ENCODE data around the gene HOXB13. TPM values are rescaled to one million over a fixed set of nuclear protein-coding genes. Genes with fewer than 3 reads are reported as not detected.

Gene HOXB13
- total and polyA plus RNA-seq, 8 donors, result not detected

GRCh38 chr17:48720266-48721008 lies 8.1 kb downstream of the HOXB13 start:
- H3K4me3 ChIP-seq, result no peak overlapping the region
- no peaks in the 10 kb centered on the region for H3K9me3 ChIP-seq
- no peaks in the 10 kb centered on the region for H3K36me3 ChIP-seq
- DNase-seq (no peak), ATAC-seq (no peak)
- peaks cover 9 to 34% of the 10 kb centered on the region in 2 donors for H3K4me1 ChIP-seq
- H3K27ac ChIP-seq, result no peak overlapping the region
- H3K27me3 ChIP-seq, result peaks cover 99 to 100% of the 10 kb centered on the region in 2 donors
- intact Hi-C loops (cut with DNase I), result loop anchor here in 1 of 2 donors (10.0 kb wide), 1 partner anchor 74 kb away; no protein-coding TSS in a partner anchor
- TF ChIP-seq CTCF (IDR thresholded peaks at IDR 0.05), result no peak

- Histone ChIP-seq H3K27me3 (peaks cover 99 to 100% of the 10 kb centered on the region in 2 donors), H3K27ac (no peak overlapping the region), H3K36me3 (no peaks in the 10 kb centered on the region), H3K4me1 (peaks cover 7 to 32% of the 10 kb centered on the region in 2 donors), H3K4me3 (no peak overlapping the region), H3K9me3 (no peaks in the 10 kb centered on the region)
- no peak for ATAC-seq
- intact Hi-C loops (cut with DNase I), result loop anchor here in 1 of 2 donors (10.0 kb wide), 2 partner anchors 75 to 275 kb away; partner anchors contain the start of gene IGF2BP1
- no peak for TF ChIP-seq CTCF (IDR thresholded peaks at IDR 0.05)
- DNase-seq, result no peak
These were observed 8.8 kb downstream of the HOXB13 start for GRCh38 chr17:48719642-48720265.

GRCh38 chr17:48718761-48719641 lies 9.5 kb downstream of the HOXB13 start:
- no peaks in the 10 kb centered on the region for H3K9me3 ChIP-seq
- H3K36me3 ChIP-seq, result no peaks in the 10 kb centered on the region
- intact Hi-C loops (cut with DNase I), result loop anchor here in 1 of 2 donors (10.0 kb wide), 1 partner anchor 276 kb away; the partner anchor contains the start of gene IGF2BP1
- H3K27ac ChIP-seq, result no peak overlapping the region
- DNase-seq, result peak in 1 of 4 donors; percentile 67
- peaks cover 5 to 24% of the 10 kb centered on the region in 2 donors for H3K4me1 ChIP-seq
- no peak overlapping the region for H3K4me3 ChIP-seq
- TF ChIP-seq CTCF (IDR thresholded peaks at IDR 0.05), result no peak
- H3K27me3 ChIP-seq, result peaks cover 99 to 100% of the 10 kb centered on the region in 2 donors
- no peak for ATAC-seq

- ATAC-seq (no peak), DNase-seq (peak in 1 of 4 donors; percentile 24)
- Histone ChIP-seq H3K4me1 (peaks cover 1 to 17% of the 10 kb centered on the region in 2 donors), H3K27ac (no peak overlapping the region), H3K9me3 (no peaks in the 10 kb centered on the region), H3K27me3 (peaks cover 97 to 100% of the 10 kb centered on the region in 2 donors), H3K36me3 (no peaks in the 10 kb centered on the region), H3K4me3 (no peak overlapping the region)
- TF ChIP-seq CTCF (IDR thresholded peaks at IDR 0.05), result no peak
- intact Hi-C loops (cut with DNase I), result loop anchor here in 1 of 2 donors (10.0 kb wide), 1 partner anchor 277 kb away; the partner anchor contains the start of gene IGF2BP1
These were observed 10.3 kb downstream of the HOXB13 start for GRCh38 chr17:48718227-48718760.
